HepG2 (cell line): ENCODE results near the gene RAPGEF5. TPM values are rescaled to one million over a fixed set of nuclear protein-coding genes. Genes with fewer than 3 reads are reported as not detected.

ENCODE experiments used
- CC2D1A ChIP-seq: sonication (generic); formaldehyde crosslinking; IDR thresholded peaks from 2 replicates; pipeline ENCODE4 v1.8.1; 2023; ENCODE audit warnings: mild to moderate bottlenecking, missing genetic modification reagents
- HNF4A ChIP-seq: sonication (generic); formaldehyde crosslinking; IDR thresholded peaks from 2 replicates; pipeline ENCODE4 v1.4.0; 2020; ENCODE audit warnings: missing genetic modification reagents
- KDM1A ChIP-seq: IDR thresholded peaks from 2 replicates; pipeline ENCODE4 v1.6.1; 2016; ENCODE audit warnings: missing compliant biosample characterization
- KLF12 ChIP-seq: sonication (generic); formaldehyde crosslinking; IDR thresholded peaks from 2 replicates; pipeline ENCODE4 v1.4.0; 2020; ENCODE audit warnings: missing genetic modification reagents, borderline replicate concordance
- SYNCRIP ChIP-seq: fragments of 200-400 bp; formaldehyde crosslinking; IDR thresholded peaks from 2 replicates; pipeline ENCODE4 v1.6.1; 2018; ENCODE audit warnings: mild to moderate bottlenecking, low read depth, low read length; ENCODE audit not compliant: insufficient read depth
- TCF12 ChIP-seq, 2 experiments: fragments of 450-650 bp in 1 of 2; sonication (generic) in 1 of 2; formaldehyde crosslinking in 1 of 2; IDR thresholded peaks; 2 replicates each; pipeline versions ENCODE4 v1.6.1 to v1.8.0; 2017 to 2022; ENCODE audit warnings: antibody characterized with exemption in 1 of 2, mild to moderate bottlenecking in 1 of 2, missing genetic modification reagents in 1 of 2, moderate library complexity in 1 of 2
- ZNF260 ChIP-seq: sonication (generic); formaldehyde crosslinking; IDR thresholded peaks from 2 replicates; pipeline ENCODE4 v1.4.0; 2020; ENCODE audit warnings: missing genetic modification reagents, low read depth, mild to moderate bottlenecking, borderline replicate concordance
- ZNF33B ChIP-seq: sonication (generic); formaldehyde crosslinking; IDR thresholded peaks from 2 replicates; pipeline ENCODE4 v1.5.1; 2020; ENCODE audit warnings: mild to moderate bottlenecking, missing genetic modification reagents
- ZNF407 ChIP-seq: sonication (generic); formaldehyde crosslinking; IDR thresholded peaks from one replicate; pipeline ENCODE4 v1.5.1; 2020; ENCODE audit warnings: mild to moderate bottlenecking, missing genetic modification reagents; ENCODE audit errors: not compliant biosample characterization
- ZNF503 ChIP-seq: sonication (generic); formaldehyde crosslinking; IDR thresholded peaks from 2 replicates; pipeline ENCODE4 v1.4.0; 2020; ENCODE audit warnings: missing genetic modification reagents
- ZNF567 ChIP-seq: sonication (generic); formaldehyde crosslinking; IDR thresholded peaks from 2 replicates; pipeline ENCODE4 v1.8.1; 2023; ENCODE audit warnings: mild to moderate bottlenecking, missing genetic modification reagents, borderline replicate concordance
- ZNF878 ChIP-seq: sonication (generic); formaldehyde crosslinking; IDR thresholded peaks from 2 replicates; pipeline ENCODE4 v1.8.1; 2023; ENCODE audit warnings: mild to moderate bottlenecking, missing genetic modification reagents, moderate library complexity
- polyA plus RNA-seq, 8 experiments: library from polyadenylated mRNA; depleted of rRNA in 3 of 8; stranded (reverse) in 7 of 8; unstranded in 1 of 8; fragments of >200 nt; fragmentation: Illumina TruSeq in 4 of 8; extraction: Trizol in 4 of 8; gene quantifications; 2 replicates each; pipeline versions ENCODE4 v1.2.1 to v1.2.3, GENCODE V29; 2011 to 2016; ENCODE audit warnings: low read depth in 4 of 8, missing spikeins in 1 of 8, mixed read lengths in 1 of 8; ENCODE audit not compliant: insufficient read depth in 1 of 8
- total RNA-seq, 5 experiments: library from RNA; depleted of rRNA; stranded (reverse); fragments of >200 nt; fragmentation: Illumina TruSeq; extraction: Trizol; gene quantifications; 2 replicates each; pipeline ENCODE4 v1.2.3, GENCODE V29; 2016; ENCODE audit warnings: low read depth in 1 of 5
- TF ChIP-seq, protein P1 (sequence below): sonication (generic); formaldehyde crosslinking; IDR thresholded peaks from 2 replicates; pipeline ENCODE4 v1.5.0; 2020; ENCODE audit warnings: mild to moderate bottlenecking, missing genetic modification reagents, moderate library complexity
- TF ChIP-seq, protein P2 (sequence below): IDR thresholded peaks from 2 replicates; pipeline ENCODE4 v1.6.1; 2016

RAPGEF5 gene
- total and polyA plus RNA-seq, 2 of the 13 experiments (the other 11 are each of a cell fraction or from before 2014, with no cell fraction given), result 17.1 to 23.4 TPM

GRCh38 chr7:22357311-22358175 lies 589 bp upstream of the RAPGEF5 start (continued):
- TF ChIP-seq ZNF503 (CRISPR knock-in tag), result no peak
- peak; percentile 4; the same call in 1 of the 2 replicates for TF ChIP-seq HNF4A (CRISPR knock-in tag)
- no peak for TF ChIP-seq KLF12
- no peak for TF ChIP-seq TCF12 (IDR thresholded peaks at IDR 0.05)
- 0 out of 2 replicates have a peak, but pooled peaks have one; percentile 54 for TF ChIP-seq TCF12 (CRISPR knock-in tag; IDR thresholded peaks at IDR 0.05)
- TF ChIP-seq, protein P1, sequence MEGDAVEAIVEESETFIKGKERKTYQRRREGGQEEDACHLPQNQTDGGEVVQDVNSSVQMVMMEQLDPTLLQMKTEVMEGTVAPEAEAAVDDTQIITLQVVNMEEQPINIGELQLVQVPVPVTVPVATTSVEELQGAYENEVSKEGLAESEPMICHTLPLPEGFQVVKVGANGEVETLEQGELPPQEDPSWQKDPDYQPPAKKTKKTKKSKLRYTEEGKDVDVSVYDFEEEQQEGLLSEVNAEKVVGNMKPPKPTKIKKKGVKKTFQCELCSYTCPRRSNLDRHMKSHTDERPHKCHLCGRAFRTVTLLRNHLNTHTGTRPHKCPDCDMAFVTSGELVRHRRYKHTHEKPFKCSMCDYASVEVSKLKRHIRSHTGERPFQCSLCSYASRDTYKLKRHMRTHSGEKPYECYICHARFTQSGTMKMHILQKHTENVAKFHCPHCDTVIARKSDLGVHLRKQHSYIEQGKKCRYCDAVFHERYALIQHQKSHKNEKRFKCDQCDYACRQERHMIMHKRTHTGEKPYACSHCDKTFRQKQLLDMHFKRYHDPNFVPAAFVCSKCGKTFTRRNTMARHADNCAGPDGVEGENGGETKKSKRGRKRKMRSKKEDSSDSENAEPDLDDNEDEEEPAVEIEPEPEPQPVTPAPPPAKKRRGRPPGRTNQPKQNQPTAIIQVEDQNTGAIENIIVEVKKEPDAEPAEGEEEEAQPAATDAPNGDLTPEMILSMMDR (CRISPR knock-in tag), result 0 out of 2 replicates have a peak, but pooled peaks have one; percentile 11
- 0 out of 2 replicates have a peak, but pooled peaks have one; percentile 35 for TF ChIP-seq ZNF878 (CRISPR knock-in tag)
- no peak for TF ChIP-seq ZNF407 (CRISPR knock-in tag)
- no peak for TF ChIP-seq ZNF33B (CRISPR knock-in tag)
- no peak for TF ChIP-seq ZNF260 (CRISPR knock-in tag)
- TF ChIP-seq SYNCRIP, result no peak
- TF ChIP-seq, protein P2, sequence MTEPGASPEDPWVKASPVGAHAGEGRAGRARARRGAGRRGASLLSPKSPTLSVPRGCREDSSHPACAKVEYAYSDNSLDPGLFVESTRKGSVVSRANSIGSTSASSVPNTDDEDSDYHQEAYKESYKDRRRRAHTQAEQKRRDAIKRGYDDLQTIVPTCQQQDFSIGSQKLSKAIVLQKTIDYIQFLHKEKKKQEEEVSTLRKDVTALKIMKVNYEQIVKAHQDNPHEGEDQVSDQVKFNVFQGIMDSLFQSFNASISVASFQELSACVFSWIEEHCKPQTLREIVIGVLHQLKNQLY (CRISPR knock-in tag), result 0 out of 2 replicates have a peak, but pooled peaks have one; percentile 13
- no peak for TF ChIP-seq KDM1A (CRISPR knock-in tag)
- TF ChIP-seq CC2D1A (CRISPR knock-in tag), result no peak
- TF ChIP-seq ZNF567 (CRISPR knock-in tag), result no peak
